Measurements from ENCODE around the gene CPED1. TPM values are rescaled to one million over a fixed set of nuclear protein-coding genes. Genes with fewer than 3 reads are reported as not detected.
"Not testable (repeated sequence)": the region's sequence is repeated elsewhere in the genome, so short reads cannot be mapped to it uniquely, and the experiment has no call there.

The CPED1 gene
- total RNA-seq, 1 donor from 2014 or later: 0.77 TPM

- no peak for DNase-seq (ENCODE audit: low read depth in 2 of 2)
These were observed 29.1 kb downstream of the CPED1 start for GRCh38 chr7:121017586-121017985.

GRCh38 chr7:121019018-121019417 is 30.5 kb downstream of the CPED1 start:
- DNase-seq (ENCODE audit: low read depth in 2 of 2): no peak

GRCh38 chr7:121020249-121020988 is 31.9 kb downstream of the CPED1 start:
- DNase-seq (ENCODE audit: low read depth in 2 of 2): peak; percentile 55 to 80

GRCh38 chr7:121020989-121021969 is 32.8 kb downstream of the CPED1 start:
- peak in 1 of 2 donors; percentile 35 for DNase-seq (ENCODE audit: low read depth in 2 of 2)

- DNase-seq (ENCODE audit: low read depth in 2 of 2): no peak
These were observed 34.7 kb downstream of the CPED1 start for GRCh38 chr7:121023194-121023593.

- peak in 1 of 2 donors; percentile 12 for DNase-seq (ENCODE audit: low read depth in 2 of 2)
These were observed 35.4 kb downstream of the CPED1 start for GRCh38 chr7:121023683-121024511.

GRCh38 chr7:121024611-121025010 is 36.1 kb downstream of the CPED1 start:
- no peak for DNase-seq (ENCODE audit: low read depth in 2 of 2)

GRCh38 chr7:121026159-121026558 is 37.6 kb downstream of the CPED1 start:
- DNase-seq (ENCODE audit: low read depth in 2 of 2): no peak

GRCh38 chr7:121026577-121027111 is 38.1 kb downstream of the CPED1 start:
- DNase-seq (ENCODE audit: low read depth in 2 of 2): no peak

GRCh38 chr7:121027761-121028669 is 39.5 kb downstream of the CPED1 start:
- DNase-seq (ENCODE audit: low read depth in 2 of 2): no peak

GRCh38 chr7:121029302-121029701 is 40.8 kb downstream of the CPED1 start:
- DNase-seq (ENCODE audit: low read depth in 2 of 2): no peak

- DNase-seq (ENCODE audit: low read depth in 2 of 2): no peak
These were observed 41.8 kb downstream of the CPED1 start for GRCh38 chr7:121030308-121030707.

GRCh38 chr7:121032645-121033460 is 44.3 kb downstream of the CPED1 start:
- DNase-seq (ENCODE audit: low read depth in 2 of 2): no peak

GRCh38 chr7:121034929-121035328 is 46.4 kb downstream of the CPED1 start:
- DNase-seq (ENCODE audit: low read depth in 2 of 2): no peak

- DNase-seq (ENCODE audit: low read depth in 2 of 2): not testable (repeated sequence)
These were observed 48.3 kb downstream of the CPED1 start for GRCh38 chr7:121036776-121037175.

- DNase-seq (ENCODE audit: low read depth in 2 of 2): not testable (repeated sequence)
These were observed 48.8 kb downstream of the CPED1 start for GRCh38 chr7:121037329-121037728.

- DNase-seq (ENCODE audit: low read depth in 2 of 2): no peak
These were observed 49.6 kb downstream of the CPED1 start for GRCh38 chr7:121037957-121038716.

GRCh38 chr7:121038717-121039509 is 50.4 kb downstream of the CPED1 start:
- DNase-seq (ENCODE audit: low read depth in 2 of 2): no peak
